Bone marrow (tissue), 2 donors: Measurements from ENCODE around the gene LRRC4.

Experiments used
- DNase-seq, 2 donors: peaks; one replicate each; lab custom pipeline; 2025; lab: John Stamatoyannopoulos, UW

The LRRC4 gene

GRCh38 chr7:128030654-128031611 is at the start of gene LRRC4:
Gene LRRC4 (minus strand): TSS chr7:128031437. CDS start chr7:128030640, 797 bp downstream.
- peak in 1 of 2 donors; percentile 23 for DNase-seq

GRCh38 chr7:128080169-128080568 is 48.9 kb upstream of the LRRC4 start:
- no peak for DNase-seq

GRCh38 chr7:128078309-128078708 is 47.1 kb upstream of the LRRC4 start:
- no peak for DNase-seq

GRCh38 chr7:128076796-128077271 is 45.6 kb upstream of the LRRC4 start:
- no peak for DNase-seq

GRCh38 chr7:128076196-128076795 is 45.1 kb upstream of the LRRC4 start:
- DNase-seq = no peak

DNA sequence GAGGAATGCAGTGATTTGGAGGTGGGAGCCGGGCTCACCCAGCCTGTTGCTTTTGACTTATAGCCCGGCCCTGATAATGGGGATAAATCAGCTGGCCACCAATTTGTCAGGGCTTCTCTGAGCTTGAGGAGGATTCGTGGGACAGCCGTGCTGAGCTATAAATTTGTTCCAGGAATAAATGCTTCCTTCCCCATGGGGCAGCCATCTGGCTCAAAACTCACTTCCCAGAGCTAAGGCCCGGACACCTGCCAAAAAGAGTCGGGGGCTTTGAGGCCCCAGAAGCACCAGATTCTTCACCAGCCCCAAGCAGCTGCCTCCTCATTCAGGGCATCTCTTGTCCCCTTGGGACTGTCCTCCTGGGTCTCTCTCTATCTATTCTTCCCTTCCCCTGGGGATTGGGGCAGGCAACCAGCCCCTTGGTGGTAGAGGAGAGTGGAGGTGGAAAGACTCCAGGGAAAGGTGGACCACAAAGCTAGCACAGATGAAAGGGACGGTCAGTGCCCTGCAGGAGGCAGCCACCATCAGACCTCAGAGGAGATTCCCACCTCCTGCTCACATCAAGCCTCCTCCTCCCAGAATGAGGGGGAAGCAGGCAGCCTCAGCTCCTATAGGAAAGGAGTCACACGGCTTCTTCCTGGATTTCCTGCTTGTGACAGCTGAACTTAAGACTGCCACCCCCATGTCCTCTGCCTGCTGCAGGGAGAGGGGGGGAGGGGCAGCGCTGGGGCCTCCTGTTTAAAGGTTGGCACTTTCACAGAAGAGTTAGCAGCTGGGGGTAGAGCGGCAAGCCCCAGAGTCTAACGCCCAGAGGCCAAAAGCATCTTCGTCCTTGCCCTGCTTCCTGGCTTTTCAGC is 44.2 kb upstream of the LRRC4 start:
- DNase-seq = no peak

- no peak for DNase-seq
Observed at GRCh38 chr7:128074736-128075135, 43.5 kb upstream of the LRRC4 start.

DNA sequence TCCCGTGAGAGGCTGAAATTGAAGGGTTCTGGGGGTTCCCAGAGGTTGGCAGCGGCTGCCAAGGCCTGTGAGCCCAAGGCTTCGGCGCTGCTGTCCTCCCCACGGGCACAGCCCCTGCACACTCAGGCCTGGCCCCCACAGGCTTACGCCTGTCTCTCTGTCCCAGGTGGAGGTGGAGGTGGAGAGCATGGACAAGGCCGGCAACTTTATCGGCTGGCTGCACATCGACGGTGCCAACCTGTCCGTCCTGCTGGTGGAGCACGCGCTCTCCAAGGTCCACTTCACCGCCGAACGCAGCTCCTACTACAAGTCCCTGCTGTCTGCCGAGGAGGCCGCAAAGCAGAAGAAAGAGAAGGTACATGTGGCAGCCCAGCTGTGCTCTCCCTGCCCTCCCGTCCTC is 43.1 kb upstream of the LRRC4 start:
- DNase-seq = no peak

GRCh38 chr7:128073671-128074310 is 42.6 kb upstream of the LRRC4 start:
- no peak for DNase-seq

GRCh38 chr7:128071801-128072200 is 40.6 kb upstream of the LRRC4 start:
- no peak for DNase-seq

DNA sequence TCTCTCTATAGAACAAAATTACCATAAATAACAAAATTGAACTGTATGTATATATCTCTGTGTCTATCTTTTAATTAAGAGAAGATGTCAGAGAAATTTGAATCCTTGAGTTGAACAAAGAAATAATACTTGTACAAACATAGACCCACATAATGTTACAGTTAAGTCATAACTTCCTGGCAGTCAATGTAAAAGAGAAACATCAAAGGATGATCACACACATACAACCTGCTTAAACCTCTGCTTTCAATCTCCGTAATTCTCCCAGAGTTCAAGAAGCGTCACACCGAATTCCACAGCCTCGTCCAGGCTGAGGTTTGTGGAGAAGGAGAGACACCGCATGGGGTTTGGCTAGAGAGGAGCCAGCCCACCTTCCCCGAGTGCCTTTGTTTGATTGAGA is 40.1 kb upstream of the LRRC4 start:
- no peak for DNase-seq

- DNase-seq = no peak
Observed at GRCh38 chr7:128069373-128070364, 38.4 kb upstream of the LRRC4 start.

DNA sequence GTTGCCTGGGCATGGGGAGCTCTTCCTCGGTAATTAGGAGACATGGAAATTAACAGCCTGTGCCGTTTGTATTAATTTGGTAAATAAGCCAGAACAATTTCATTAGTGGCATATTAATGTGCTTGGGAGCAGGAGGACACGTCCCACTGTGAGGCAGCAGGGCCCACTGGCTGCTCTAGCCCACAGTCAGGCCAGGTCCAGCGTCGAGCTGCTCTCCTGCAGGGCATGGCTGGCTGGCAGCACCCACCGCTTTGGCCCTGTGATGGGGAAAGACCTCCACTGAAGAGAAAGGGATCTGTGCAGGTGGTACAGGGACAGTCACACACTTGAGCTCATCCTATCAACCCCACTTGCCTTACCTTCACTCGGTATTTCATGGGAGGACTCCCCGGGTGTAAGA is 37.5 kb upstream of the LRRC4 start:
- no peak for DNase-seq

- DNase-seq = no peak
Observed at GRCh38 chr7:128067983-128068382, 36.7 kb upstream of the LRRC4 start.

DNA sequence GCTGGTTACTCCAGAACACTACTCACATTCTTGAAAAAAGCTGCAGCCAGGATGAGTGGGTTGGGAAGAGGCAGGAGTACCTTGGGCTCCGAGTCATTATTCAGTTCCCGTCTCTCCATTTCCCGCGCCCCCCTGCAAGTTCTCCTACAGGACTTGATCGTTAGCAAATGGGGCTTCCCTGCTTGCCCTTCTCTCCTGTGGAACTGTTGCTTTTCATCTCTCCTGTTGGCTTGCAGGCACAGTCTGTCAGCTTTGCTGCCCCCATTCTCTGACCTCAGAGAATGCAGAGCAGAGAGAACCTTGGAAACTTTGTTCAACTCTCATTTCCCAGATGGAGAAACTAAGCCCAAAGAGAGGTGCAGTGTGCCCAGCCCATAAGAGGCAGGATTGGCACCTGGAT is 35.6 kb upstream of the LRRC4 start:
- no peak for DNase-seq

DNA sequence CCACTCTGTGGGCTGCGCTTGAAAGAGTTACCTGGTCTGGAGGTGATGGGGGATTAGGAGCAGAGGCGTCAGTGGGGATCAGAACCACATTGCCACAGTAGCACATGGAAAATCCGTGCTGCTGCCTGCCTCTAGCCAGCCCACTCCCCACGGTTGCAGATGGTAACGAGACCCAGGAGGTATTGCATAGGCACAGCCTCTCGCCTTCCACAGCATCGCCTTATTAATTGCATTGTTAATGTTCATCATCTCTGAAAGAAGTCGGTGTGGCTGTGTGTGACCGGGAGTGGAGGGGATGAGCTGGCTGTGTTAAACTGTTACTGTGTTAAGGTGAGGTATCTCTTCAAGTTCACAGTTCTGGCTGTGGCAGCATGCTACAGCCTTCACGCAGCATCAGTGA is 35.2 kb upstream of the LRRC4 start:
- no peak for DNase-seq

DNA sequence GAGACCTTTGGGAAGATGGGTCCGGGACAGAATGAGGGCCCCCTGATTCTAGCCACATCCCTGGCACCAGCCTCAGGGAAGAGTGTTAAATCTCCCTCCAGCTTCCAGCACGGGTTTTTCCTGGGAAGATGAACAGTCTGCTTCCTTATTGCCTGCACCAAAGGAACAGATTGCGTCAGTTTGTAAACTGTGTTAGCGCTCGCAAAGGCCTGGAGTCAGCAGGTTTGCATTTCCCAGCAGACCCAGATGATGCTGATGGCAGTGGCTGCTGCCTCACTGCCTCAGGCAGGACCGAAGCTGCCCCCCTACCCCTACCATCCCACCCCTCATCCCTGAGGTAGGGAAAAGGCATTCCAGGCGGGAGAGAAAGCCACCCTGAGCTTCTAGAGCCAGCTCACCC is 34.6 kb upstream of the LRRC4 start:
- no peak for DNase-seq

GRCh38 chr7:128063088-128063487 is 31.9 kb upstream of the LRRC4 start:
- no peak for DNase-seq

DNA sequence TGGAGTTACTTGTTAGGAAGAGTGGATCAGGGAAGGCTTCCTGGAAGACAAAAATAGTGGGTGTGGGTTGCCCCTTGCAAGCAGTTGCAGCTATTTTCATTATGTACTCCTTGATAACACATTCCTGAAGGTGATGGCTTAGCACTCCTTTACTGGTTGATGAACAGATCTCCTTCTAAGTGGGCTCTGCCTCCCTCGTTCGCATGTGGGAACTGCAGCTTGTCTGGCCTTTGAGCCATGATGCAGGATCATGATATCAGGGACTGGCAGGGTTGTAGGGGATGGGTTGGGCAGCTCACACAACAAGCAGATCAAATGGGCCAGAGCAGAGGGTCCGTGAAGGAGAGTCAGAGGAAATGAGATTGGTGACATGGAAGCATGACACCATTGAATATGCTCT is 28.8 kb upstream of the LRRC4 start:
- DNase-seq = no peak

DNA sequence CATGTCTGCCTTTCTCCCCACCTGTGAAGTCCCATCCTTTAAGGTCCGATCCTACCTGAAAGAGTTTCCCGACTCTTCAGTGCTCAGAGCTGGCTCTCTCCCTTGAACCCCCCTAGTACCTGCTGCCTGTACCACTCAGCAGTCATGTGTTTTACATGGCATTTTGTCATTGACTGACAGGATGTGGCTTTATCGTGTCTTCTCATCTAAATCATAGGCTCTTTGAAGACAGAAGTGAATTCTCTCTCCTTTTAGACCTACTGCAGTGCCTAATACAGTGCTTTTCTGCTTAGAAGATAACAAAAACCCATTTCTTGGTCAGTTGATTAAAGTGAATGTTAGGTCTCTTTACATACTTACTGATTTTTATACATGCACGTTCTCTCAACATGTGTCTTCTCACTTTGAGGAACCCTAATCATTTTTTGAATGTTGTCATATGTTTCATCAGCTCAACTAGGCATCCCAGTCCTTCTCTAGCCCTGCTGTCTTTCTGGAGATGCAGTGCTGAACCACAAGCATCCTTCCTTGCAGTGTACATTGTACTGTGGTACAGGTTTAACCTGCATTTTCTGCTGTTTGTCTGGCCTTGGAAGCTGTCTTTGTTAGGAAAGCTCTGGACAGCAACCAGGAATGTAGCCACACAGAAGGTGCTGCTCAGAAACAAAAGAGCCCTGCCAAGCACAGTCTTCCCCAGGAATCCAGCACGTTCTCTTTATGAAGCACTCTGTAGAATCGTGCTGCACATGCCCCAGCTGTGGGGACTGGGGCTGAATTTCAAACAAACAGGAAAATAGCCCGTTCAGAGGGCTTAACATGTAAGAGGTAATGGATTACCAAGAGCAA is 28.1 kb upstream of the LRRC4 start:
- DNase-seq = no peak
